HL-60 (cell line): ENCODE results near the gene SETD3.

Experiments
- DNase-seq, 2 experiments: peaks; one replicate each; pipeline ENCODE4 v3.0.0-alpha.2; 2010 to 2020; ENCODE audit warnings: low read depth in 1 of 2, low spot score in 1 of 2
- H3K27ac ChIP-seq: fragments of 250-450 bp; sonication (Bioruptor Pico); replicated peaks from 2 replicates; pipeline ENCODE4 v1.5.1; 2020; ENCODE audit warnings: mild to moderate bottlenecking, moderate library complexity
- H3K27me3 ChIP-seq: fragments of 250-450 bp; sonication (Bioruptor Pico); 2 replicates; pipeline ENCODE4 v1.5.1; 2021; ENCODE audit warnings: mild to moderate bottlenecking, moderate library complexity; ENCODE audit not compliant: insufficient read depth, poor library complexity, severe bottlenecking
- H3K4me3 ChIP-seq: replicated peaks from 2 replicates; pipeline ENCODE4 v1.5.1; 2011; ENCODE audit warnings: mild to moderate bottlenecking, control low read depth, low read length; ENCODE audit not compliant: insufficient read depth
- GABPA ChIP-seq: IDR thresholded peaks from 2 replicates; pipeline ENCODE4 v1.6.1; 2012; ENCODE audit warnings: low read depth
- POLR2AphosphoS5 ChIP-seq: IDR thresholded peaks from 2 replicates; pipeline ENCODE4 v1.6.1; 2012; ENCODE audit warnings: low read depth
- SPI1 ChIP-seq: IDR thresholded peaks from 2 replicates; pipeline ENCODE4 v1.6.1; 2012; ENCODE audit warnings: low read depth, mild to moderate bottlenecking, borderline replicate concordance
- TF ChIP-seq, protein P1 (sequence below): IDR thresholded peaks from one replicate; pipeline ENCODE4 v1.5.1; 2011; ENCODE audit warnings: low read length, control low read depth, inconsistent platforms; ENCODE audit not compliant: insufficient read depth
- TF ChIP-seq, protein P2 (sequence below): IDR thresholded peaks from 2 replicates; pipeline ENCODE4 v1.6.1; 2012; ENCODE audit warnings: low read depth; ENCODE audit not compliant: insufficient replicate concordance

The SETD3 gene

DNA sequence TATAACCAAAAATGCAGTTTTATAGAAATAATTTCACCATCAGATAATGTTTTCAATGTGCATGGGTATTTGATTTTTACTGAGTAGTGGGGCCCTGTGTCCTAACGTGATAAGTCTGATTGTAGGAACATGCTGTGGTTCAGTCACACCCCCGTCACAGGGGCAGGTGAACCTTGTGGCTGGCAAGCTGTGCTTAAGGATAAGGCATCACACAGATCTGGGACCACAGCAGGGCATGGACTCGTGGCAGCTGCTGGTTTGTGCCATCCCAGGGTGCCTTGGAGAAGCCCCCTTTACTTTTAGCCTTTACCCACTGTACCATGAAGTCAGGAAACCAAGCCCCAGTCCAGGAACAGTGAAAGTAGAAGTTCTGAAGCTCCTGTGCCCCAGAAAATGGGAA is 17.2 kb upstream of the SETD3 start:
- H3K27me3 ChIP-seq = no peaks in the 10 kb centered on the region
- TF ChIP-seq, protein P1, sequence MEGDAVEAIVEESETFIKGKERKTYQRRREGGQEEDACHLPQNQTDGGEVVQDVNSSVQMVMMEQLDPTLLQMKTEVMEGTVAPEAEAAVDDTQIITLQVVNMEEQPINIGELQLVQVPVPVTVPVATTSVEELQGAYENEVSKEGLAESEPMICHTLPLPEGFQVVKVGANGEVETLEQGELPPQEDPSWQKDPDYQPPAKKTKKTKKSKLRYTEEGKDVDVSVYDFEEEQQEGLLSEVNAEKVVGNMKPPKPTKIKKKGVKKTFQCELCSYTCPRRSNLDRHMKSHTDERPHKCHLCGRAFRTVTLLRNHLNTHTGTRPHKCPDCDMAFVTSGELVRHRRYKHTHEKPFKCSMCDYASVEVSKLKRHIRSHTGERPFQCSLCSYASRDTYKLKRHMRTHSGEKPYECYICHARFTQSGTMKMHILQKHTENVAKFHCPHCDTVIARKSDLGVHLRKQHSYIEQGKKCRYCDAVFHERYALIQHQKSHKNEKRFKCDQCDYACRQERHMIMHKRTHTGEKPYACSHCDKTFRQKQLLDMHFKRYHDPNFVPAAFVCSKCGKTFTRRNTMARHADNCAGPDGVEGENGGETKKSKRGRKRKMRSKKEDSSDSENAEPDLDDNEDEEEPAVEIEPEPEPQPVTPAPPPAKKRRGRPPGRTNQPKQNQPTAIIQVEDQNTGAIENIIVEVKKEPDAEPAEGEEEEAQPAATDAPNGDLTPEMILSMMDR = no peak
- TF ChIP-seq POLR2AphosphoS5 (no peak), GABPA (no peak), SPI1 (no peak)
- TF ChIP-seq, protein P2, sequence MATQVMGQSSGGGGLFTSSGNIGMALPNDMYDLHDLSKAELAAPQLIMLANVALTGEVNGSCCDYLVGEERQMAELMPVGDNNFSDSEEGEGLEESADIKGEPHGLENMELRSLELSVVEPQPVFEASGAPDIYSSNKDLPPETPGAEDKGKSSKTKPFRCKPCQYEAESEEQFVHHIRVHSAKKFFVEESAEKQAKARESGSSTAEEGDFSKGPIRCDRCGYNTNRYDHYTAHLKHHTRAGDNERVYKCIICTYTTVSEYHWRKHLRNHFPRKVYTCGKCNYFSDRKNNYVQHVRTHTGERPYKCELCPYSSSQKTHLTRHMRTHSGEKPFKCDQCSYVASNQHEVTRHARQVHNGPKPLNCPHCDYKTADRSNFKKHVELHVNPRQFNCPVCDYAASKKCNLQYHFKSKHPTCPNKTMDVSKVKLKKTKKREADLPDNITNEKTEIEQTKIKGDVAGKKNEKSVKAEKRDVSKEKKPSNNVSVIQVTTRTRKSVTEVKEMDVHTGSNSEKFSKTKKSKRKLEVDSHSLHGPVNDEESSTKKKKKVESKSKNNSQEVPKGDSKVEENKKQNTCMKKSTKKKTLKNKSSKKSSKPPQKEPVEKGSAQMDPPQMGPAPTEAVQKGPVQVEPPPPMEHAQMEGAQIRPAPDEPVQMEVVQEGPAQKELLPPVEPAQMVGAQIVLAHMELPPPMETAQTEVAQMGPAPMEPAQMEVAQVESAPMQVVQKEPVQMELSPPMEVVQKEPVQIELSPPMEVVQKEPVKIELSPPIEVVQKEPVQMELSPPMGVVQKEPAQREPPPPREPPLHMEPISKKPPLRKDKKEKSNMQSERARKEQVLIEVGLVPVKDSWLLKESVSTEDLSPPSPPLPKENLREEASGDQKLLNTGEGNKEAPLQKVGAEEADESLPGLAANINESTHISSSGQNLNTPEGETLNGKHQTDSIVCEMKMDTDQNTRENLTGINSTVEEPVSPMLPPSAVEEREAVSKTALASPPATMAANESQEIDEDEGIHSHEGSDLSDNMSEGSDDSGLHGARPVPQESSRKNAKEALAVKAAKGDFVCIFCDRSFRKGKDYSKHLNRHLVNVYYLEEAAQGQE = no peak
- H3K27ac ChIP-seq = no peak overlapping the region
- no peak overlapping the region for H3K4me3 ChIP-seq
- DNase-seq = no peak

DNA sequence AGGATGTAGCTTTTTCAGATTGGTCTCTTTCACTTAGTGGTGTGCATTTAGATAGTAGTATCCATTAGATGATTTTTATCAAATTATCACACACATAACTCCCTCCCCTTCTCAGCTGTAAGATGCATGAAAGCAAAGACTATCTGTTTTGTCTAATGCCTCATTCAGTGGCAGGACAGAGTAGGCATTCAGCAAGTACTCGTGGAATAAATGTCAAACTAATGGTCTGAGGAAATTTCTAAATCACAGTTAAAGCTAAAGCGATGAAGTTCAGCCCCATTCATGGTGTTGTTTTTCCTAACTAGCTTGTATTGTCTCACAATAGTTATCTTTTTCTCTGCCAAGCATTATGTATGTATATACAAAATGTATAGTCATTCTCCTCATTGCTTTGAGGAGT is 16.7 kb upstream of the SETD3 start:
- no peak overlapping the region for H3K27ac ChIP-seq
- no peak overlapping the region for H3K4me3 ChIP-seq
- no peak for DNase-seq
- no peak for TF ChIP-seq POLR2AphosphoS5
- TF ChIP-seq, protein P1 = no peak
- TF ChIP-seq GABPA = no peak
- TF ChIP-seq, protein P2 = no peak
- no peak for TF ChIP-seq SPI1
- no peaks in the 10 kb centered on the region for H3K27me3 ChIP-seq

DNA sequence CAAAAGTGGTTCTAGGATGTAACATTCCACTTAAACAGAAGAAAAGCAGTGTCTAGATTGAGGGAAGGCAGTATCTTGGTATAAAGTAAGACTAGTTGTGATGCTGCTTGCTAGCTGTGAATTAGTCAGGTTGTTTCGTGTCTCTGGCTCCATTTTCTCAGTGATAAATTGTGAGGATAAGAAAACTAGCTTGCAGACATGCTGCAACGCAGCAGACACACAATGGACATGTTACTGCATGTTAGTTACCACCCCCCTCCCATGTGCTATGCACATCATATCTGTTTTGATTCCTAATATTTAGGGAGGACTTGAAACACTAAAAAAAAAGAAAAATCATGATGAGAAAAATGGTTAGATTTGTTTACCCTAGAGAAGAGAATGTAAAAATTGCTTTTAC is 3.4 kb upstream of the SETD3 start:
- no peak overlapping the region for H3K4me3 ChIP-seq
- H3K27ac ChIP-seq = no peak overlapping the region
- H3K27me3 ChIP-seq = no peaks in the 10 kb centered on the region
- DNase-seq = no peak
- TF ChIP-seq, protein P2 = no peak
- TF ChIP-seq GABPA (no peak), SPI1 (no peak), POLR2AphosphoS5 (no peak)
- TF ChIP-seq, protein P1 = no peak
